ENCODE data around the gene STAU1. TPM values are rescaled to one million over a fixed set of nuclear protein-coding genes. Genes with fewer than 3 reads are reported as not detected.
"Not testable (repeated sequence)": the region's sequence is repeated elsewhere in the genome, so short reads cannot be mapped to it uniquely, and the experiment has no call there.

Gene STAU1
- total RNA-seq, 6 experiments from 2014 or later = 53.7 to 96.6 (median 70.4) TPM

GRCh38 chr20:49199729-49200293, 11.7 kb upstream of the STAU1 start:
- WGBS (ENCODE audit: insufficient coverage, low coverage, low lambda C conversion rate, missing lambda C conversion rate) = 100% methylated on average over 2 of the region's 4 CpGs
- DNase-seq (no peak), ATAC-seq (no peak)
- H3K4me1 ChIP-seq = no peaks in the 10 kb centered on the region
- H3K27me3 ChIP-seq = no peaks in the 10 kb centered on the region
- no peak overlapping the region for H3K4me3 ChIP-seq
- H3K27ac ChIP-seq = no peak overlapping the region
- no peaks in the 10 kb centered on the region for H3K9me3 ChIP-seq
- no peaks in the 10 kb centered on the region for H3K36me3 ChIP-seq
- intact Hi-C loops (cut with DNase I) = no loop called here
- no peak for TF ChIP-seq CTCF (IDR thresholded peaks at IDR 0.05)
- TF ChIP-seq POLR2A (IDR thresholded peaks at IDR 0.05) = no peak

- intact Hi-C loops (cut with DNase I); ATAC-seq; H3K27ac ChIP-seq; H3K4me3 ChIP-seq; DNase-seq; H3K36me3 ChIP-seq; H3K9me3 ChIP-seq; H3K4me1 ChIP-seq; H3K27me3 ChIP-seq: not testable (repeated sequence)
- 70% methylated on average over 5 of the region's 11 CpGs for WGBS (ENCODE audit: insufficient coverage, low coverage, low lambda C conversion rate, missing lambda C conversion rate)
Observed at GRCh38 chr20:49192944-49193518, 4.9 kb upstream of the STAU1 start.

- ATAC-seq = peak in 1 of 4 donors; percentile 3
- Histone ChIP-seq H3K9me3 (no peaks in the 10 kb centered on the region), H3K4me1 (peaks cover 0 to 25% (median 9%) of the 10 kb centered on the region in 4 donors), H3K27ac (peak overlapping the region; percentile 84 to 89 (median 86)), H3K27me3 (no peaks in the 10 kb centered on the region), H3K36me3 (no peaks in the 10 kb centered on the region), H3K4me3 (peak overlapping the region; percentile 75 to 90 (median 81))
- TF ChIP-seq POLR2A (IDR thresholded peaks at IDR 0.05) = no peak
- TF ChIP-seq CTCF (IDR thresholded peaks at IDR 0.05) = no peak
- 0% methylated on average over 11 of the region's 29 CpGs for WGBS (ENCODE audit: insufficient coverage, low coverage, low lambda C conversion rate, missing lambda C conversion rate)
- peak in 2 of 3 donors; percentile 53 to 64 for DNase-seq
- intact Hi-C loops (cut with DNase I) = no loop called here
Observed at GRCh38 chr20:49187330-49187850, 744 bp downstream of the STAU1 start.

- ATAC-seq (peak; percentile 17 to 42 (median 32)), DNase-seq (peak; percentile 59 to 67 (median 65))
- TF ChIP-seq CTCF (IDR thresholded peaks at IDR 0.05) (no peak), POLR2A (IDR thresholded peaks at IDR 0.05) (peak; percentile 41)
- Histone ChIP-seq H3K27ac (peak overlapping the region; percentile 84 to 89 (median 86)), H3K4me1 (peaks cover 0 to 25% (median 13%) of the 10 kb centered on the region in 4 donors), H3K4me3 (peak overlapping the region; percentile 75 to 90 (median 81)), H3K36me3 (no peaks in the 10 kb centered on the region), H3K9me3 (no peaks in the 10 kb centered on the region), H3K27me3 (no peaks in the 10 kb centered on the region)
- WGBS (ENCODE audit: insufficient coverage, low coverage, low lambda C conversion rate, missing lambda C conversion rate) = under 1% methylated on average over 19 of the region's 19 CpGs
- intact Hi-C loops (cut with DNase I) = no loop called here
Observed at GRCh38 chr20:49186535-49187329, 1.4 kb downstream of the STAU1 start.
